GM12864 (cell line): ENCODE data around the gene TOMM40L.

Experiments used
- DNase-seq: peaks from one replicate; pipeline ENCODE4 v3.0.0-alpha.2; 2011; ENCODE audit warnings: low read depth
- H3K4me3 ChIP-seq: 2 replicates; pipeline ENCODE4 v1.5.1; 2011; ENCODE audit warnings: mild to moderate bottlenecking, low read depth, low read length, control low read depth
- TF ChIP-seq, protein P1 (sequence below): IDR thresholded peaks from 2 replicates; pipeline ENCODE4 v1.5.1; 2011; ENCODE audit warnings: low read depth, mild to moderate bottlenecking, moderate library complexity, low read length, control low read depth, inconsistent platforms; ENCODE audit errors: missing control alignments

The TOMM40L gene

DNA sequence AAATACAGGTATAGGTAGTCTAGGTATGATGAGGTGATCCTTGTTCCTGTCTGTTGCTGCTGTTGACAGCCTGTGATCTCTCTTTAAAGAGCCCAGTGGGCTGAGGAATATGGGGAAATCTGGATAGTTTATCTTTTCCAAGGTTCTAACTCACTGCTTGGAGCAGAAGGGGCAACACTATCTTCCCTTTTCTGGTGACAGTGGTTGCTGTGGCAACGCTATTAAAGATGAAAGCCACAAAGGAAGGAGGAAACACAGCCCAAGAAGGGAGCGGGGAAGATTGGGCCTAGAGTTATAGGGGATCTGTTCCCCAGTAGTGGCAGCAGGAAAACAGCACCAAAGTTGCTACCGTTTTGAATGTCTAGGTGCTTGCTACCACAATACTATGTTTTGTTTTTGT, 41.5 kb downstream of the TOMM40L start:
- TF ChIP-seq, protein P1, sequence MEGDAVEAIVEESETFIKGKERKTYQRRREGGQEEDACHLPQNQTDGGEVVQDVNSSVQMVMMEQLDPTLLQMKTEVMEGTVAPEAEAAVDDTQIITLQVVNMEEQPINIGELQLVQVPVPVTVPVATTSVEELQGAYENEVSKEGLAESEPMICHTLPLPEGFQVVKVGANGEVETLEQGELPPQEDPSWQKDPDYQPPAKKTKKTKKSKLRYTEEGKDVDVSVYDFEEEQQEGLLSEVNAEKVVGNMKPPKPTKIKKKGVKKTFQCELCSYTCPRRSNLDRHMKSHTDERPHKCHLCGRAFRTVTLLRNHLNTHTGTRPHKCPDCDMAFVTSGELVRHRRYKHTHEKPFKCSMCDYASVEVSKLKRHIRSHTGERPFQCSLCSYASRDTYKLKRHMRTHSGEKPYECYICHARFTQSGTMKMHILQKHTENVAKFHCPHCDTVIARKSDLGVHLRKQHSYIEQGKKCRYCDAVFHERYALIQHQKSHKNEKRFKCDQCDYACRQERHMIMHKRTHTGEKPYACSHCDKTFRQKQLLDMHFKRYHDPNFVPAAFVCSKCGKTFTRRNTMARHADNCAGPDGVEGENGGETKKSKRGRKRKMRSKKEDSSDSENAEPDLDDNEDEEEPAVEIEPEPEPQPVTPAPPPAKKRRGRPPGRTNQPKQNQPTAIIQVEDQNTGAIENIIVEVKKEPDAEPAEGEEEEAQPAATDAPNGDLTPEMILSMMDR: no peak
- no peak overlapping the region for H3K4me3 ChIP-seq
- no peak for DNase-seq

DNA sequence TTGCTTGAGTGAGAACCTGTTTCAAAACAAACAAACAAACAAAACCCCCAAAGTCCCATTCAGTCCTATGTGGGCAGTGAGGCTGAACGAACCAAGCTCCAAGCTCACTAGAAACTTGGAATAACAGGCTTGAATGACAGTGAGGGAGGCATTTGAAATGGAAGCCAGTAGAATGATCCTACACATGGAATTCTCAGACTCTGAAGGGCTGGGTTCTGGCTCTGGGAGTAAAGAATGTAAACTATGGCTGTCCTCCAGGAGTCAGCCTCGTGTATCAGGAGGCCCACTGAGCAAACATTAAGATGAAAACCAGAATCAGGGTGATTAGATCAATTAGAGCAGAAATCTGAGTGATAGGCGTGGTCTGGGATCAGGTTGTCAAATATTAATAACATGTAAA, 47.5 kb downstream of the TOMM40L start:
- TF ChIP-seq, protein P1: no peak
- no peak for DNase-seq
- no peak overlapping the region for H3K4me3 ChIP-seq

DNA sequence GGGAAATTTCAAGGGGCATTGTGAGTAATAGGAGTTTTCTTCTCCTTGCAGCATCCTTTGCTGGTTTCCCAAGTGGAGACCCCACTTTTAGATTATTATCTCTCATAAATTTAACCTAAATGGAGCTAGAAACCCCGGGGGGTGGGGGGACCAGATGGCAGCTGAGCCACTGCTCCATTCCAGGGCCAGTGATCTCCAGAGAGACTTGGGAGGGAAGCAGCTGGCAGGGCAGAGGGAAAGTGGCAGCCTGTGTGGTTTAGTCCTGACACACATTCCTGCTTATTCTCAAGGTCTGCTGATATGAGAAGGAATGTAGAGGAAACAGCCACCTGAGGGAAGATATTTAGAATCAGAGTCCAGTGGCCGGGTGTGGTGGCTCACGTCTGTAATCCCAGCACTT, 49.0 kb downstream of the TOMM40L start:
- TF ChIP-seq, protein P1: no peak
- no peak for DNase-seq
- no peak overlapping the region for H3K4me3 ChIP-seq
